Medulla oblongata (tissue), 1 donor: Measurements from ENCODE around the gene LRP3.

ENCODE experiments used
- DNase-seq: peaks from one replicate; pipeline ENCODE4 v3.0.0-alpha.2; 2015; ENCODE audit errors: extremely low spot score

LRP3 gene

DNA sequence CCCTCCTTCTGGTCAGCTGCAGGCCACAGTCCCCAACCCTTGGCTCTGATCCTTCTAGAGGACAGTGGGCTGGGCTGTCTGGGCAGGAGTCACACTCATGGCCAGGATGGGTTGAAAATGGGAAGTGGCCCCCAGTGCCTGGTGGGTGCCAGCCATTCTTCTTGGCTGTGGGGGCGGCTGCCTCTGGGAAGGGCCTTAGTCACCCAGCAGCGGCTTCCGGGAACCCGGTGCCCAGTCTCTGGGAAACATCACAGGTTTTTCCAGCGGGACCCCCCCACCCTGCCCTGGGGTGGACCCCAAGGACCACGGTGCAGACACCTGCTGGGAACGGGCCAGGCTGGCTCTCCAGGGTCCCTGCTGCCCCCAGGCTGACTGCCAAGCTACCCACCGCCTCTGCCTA is 58.8 kb downstream of the LRP3 start:
- peak; percentile 44 for DNase-seq

DNA sequence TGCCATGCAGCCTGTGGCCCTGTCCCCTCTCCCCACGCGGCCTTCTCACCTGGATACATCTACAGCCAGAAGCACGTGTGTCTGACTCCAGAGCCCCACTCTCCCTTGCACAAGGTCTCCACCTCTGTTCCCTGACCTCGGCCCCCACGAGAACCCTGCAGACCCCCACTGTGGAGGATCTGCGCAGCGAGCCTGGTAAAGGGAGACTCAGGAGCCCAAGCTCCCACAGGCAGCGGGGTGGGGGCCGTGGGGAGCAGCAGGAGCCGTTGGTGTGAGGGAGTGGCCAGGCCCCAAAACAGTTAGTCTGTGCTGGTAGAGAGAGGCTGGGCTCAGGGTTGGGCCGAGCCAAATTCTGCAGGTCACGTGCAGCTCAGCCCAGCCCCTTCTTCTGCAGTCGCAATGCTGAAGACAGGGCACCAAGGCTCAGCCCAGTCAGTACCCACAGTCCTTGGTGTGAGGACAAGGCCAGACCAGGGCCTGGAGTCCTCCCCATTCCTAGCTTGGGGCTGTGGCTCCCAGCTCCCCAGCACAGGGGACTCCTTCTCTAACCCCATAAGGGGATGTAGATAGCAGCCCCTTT is 60.2 kb downstream of the LRP3 start:
- no peak for DNase-seq

DNA sequence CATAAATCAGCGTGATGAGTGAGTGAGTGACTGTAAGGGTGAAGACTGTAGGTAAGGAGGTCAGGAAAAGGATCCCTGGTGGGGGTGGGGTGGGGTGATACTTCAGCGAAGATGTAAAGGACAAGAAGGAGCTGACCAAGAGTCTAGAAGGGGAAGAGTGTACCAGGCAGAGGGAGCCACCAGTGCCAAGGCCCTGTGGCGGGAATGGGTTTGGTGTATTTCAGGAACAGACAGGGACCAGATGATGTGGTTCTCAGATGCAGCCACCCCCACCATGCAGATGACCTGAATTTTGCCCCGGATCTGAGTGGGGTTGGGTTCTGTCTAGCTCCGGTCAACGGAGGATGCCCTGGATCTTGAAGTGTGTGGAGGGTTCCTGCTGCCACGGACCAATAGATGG is 61.7 kb downstream of the LRP3 start:
- no peak for DNase-seq

DNA sequence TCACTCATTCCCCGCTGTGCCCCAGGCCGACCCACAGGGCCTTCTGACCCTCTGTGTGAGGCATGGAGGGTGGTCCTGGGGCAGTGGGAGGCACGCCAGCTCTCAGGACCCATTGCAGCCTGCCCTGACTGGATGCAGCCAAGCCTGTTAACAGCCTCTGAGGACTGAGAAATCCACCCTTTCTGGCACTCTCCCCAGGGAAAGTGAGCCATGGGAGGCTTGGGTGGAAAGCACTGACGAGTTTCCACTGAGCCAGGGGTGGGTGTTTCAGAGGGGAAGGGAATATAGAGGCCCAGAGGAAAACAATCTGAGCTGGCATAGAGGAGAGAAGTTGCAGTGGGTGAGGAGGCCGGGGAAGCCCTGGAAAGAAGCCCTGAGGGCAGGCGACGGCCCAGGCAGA is 62.1 kb downstream of the LRP3 start:
- DNase-seq, result no peak

DNA sequence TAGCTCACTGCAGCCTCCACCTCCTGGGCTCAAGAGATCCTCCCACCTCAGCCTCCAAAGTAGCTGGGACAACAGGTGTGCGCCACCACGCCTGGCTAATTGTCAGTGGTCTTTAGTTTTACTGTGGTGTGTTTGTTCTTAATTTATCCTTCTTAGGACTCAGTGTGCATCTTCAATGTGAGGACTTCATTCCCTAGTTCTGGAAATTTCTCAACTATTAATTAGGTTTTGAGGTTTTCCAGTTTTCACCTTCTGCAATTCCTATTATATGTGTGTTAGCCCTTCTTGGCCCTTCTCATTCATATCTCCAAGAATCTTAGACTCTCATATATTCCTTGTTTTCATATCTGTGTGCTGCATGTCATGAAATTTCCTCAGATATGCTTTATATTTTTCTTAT is 63.7 kb downstream of the LRP3 start:
- DNase-seq, result no peak
